GM23338 (cell line): ENCODE data around the gene CELF2.

ENCODE experiments used
- CREB1 ChIP-seq: fragments of 250-450 bp; sonication (Bioruptor Pico); IDR thresholded peaks from 2 replicates; pipeline ENCODE4 v1.5.0; 2020; ENCODE audit warnings: low read depth, mild to moderate bottlenecking, moderate library complexity
- EZH2 ChIP-seq: fragments of 200-600 bp; sonication (generic); IDR thresholded peaks from one replicate; pipeline ENCODE4 v1.8.0; 2017; ENCODE audit warnings: antibody characterized with exemption, mild to moderate bottlenecking, low read depth; ENCODE audit not compliant: unreplicated experiment
- EZH2phosphoT487 ChIP-seq: fragments of 200-600 bp; sonication (generic); IDR thresholded peaks from one replicate; pipeline ENCODE4 v1.8.1; 2018; ENCODE audit warnings: antibody characterized with exemption; ENCODE audit not compliant: unreplicated experiment
- POLR2AphosphoS5 ChIP-seq: IDR thresholded peaks from 2 replicates; pipeline ENCODE4 v1.6.1; 2016; ENCODE audit warnings: antibody characterized with exemption, low read depth
- STAT1 ChIP-seq: IDR thresholded peaks from one replicate; pipeline ENCODE4 v1.6.1; 2016; ENCODE audit warnings: antibody characterized with exemption; ENCODE audit not compliant: unreplicated experiment
- ZNF114 ChIP-seq: fragments of 250-450 bp; sonication (Bioruptor Pico); IDR thresholded peaks from 2 replicates; pipeline ENCODE4 v1.5.0; 2020; ENCODE audit warnings: mild to moderate bottlenecking, moderate library complexity
- ZNF331 ChIP-seq: fragments of 250-450 bp; sonication (Bioruptor Pico); IDR thresholded peaks from 2 replicates; pipeline ENCODE4 v1.5.0; 2020; ENCODE audit warnings: low read depth, mild to moderate bottlenecking, moderate library complexity
- TF ChIP-seq, protein P1 (sequence below), 2 experiments: fragments of 200-600 bp in 1 of 2; sonication (generic) in 1 of 2; conservative IDR thresholded peaks; 2 replicates each; pipeline versions ENCODE4 v1.5.1 to v1.6.1; 2016 to 2017; ENCODE audit warnings: antibody characterized with exemption in 2 of 2, low read depth in 2 of 2, mild to moderate bottlenecking in 2 of 2, moderate library complexity in 1 of 2
- TF ChIP-seq, protein P2 (sequence below): IDR thresholded peaks from 2 replicates; pipeline ENCODE4 v1.6.1; 2016; ENCODE audit warnings: antibody characterized with exemption
- TF ChIP-seq, protein P3 (sequence below): IDR thresholded peaks from one replicate; pipeline ENCODE4 v1.6.1; 2018; ENCODE audit warnings: antibody characterized with exemption; ENCODE audit not compliant: unreplicated experiment

DNA sequence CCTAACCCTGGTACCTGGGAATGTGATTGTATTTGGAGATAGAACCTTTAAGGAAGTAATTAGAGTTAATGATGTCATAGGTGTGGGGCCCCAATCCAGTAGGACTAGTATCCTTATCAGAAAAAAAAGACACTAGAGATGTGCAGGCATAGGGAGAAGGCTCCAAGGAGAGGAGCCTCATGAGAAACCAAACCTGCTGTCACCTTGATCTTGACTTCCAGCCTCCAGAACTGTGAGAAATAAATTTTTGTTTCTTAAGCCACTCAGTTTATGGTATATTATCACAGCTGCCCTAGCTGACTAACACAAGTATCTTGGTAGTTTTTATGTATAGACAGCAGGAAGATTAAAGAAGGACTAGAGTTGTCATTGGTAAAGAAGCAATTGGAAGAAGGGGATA lies 23.9 kb upstream of the CELF2 start:
- TF ChIP-seq STAT1 (no peak), CREB1 (no peak), POLR2AphosphoS5 (no peak), EZH2 (no peak), ZNF331 (CRISPR knock-in tag) (no peak), EZH2phosphoT487 (no peak), ZNF114 (no peak)
- TF ChIP-seq, protein P1, sequence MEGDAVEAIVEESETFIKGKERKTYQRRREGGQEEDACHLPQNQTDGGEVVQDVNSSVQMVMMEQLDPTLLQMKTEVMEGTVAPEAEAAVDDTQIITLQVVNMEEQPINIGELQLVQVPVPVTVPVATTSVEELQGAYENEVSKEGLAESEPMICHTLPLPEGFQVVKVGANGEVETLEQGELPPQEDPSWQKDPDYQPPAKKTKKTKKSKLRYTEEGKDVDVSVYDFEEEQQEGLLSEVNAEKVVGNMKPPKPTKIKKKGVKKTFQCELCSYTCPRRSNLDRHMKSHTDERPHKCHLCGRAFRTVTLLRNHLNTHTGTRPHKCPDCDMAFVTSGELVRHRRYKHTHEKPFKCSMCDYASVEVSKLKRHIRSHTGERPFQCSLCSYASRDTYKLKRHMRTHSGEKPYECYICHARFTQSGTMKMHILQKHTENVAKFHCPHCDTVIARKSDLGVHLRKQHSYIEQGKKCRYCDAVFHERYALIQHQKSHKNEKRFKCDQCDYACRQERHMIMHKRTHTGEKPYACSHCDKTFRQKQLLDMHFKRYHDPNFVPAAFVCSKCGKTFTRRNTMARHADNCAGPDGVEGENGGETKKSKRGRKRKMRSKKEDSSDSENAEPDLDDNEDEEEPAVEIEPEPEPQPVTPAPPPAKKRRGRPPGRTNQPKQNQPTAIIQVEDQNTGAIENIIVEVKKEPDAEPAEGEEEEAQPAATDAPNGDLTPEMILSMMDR (conservative IDR thresholded peaks at IDR 0.05; ENCODE audit: low read depth in 2 of 2) = no peak
- TF ChIP-seq, protein P2, sequence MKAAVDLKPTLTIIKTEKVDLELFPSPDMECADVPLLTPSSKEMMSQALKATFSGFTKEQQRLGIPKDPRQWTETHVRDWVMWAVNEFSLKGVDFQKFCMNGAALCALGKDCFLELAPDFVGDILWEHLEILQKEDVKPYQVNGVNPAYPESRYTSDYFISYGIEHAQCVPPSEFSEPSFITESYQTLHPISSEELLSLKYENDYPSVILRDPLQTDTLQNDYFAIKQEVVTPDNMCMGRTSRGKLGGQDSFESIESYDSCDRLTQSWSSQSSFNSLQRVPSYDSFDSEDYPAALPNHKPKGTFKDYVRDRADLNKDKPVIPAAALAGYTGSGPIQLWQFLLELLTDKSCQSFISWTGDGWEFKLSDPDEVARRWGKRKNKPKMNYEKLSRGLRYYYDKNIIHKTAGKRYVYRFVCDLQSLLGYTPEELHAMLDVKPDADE = no peak
- TF ChIP-seq, protein P3, sequence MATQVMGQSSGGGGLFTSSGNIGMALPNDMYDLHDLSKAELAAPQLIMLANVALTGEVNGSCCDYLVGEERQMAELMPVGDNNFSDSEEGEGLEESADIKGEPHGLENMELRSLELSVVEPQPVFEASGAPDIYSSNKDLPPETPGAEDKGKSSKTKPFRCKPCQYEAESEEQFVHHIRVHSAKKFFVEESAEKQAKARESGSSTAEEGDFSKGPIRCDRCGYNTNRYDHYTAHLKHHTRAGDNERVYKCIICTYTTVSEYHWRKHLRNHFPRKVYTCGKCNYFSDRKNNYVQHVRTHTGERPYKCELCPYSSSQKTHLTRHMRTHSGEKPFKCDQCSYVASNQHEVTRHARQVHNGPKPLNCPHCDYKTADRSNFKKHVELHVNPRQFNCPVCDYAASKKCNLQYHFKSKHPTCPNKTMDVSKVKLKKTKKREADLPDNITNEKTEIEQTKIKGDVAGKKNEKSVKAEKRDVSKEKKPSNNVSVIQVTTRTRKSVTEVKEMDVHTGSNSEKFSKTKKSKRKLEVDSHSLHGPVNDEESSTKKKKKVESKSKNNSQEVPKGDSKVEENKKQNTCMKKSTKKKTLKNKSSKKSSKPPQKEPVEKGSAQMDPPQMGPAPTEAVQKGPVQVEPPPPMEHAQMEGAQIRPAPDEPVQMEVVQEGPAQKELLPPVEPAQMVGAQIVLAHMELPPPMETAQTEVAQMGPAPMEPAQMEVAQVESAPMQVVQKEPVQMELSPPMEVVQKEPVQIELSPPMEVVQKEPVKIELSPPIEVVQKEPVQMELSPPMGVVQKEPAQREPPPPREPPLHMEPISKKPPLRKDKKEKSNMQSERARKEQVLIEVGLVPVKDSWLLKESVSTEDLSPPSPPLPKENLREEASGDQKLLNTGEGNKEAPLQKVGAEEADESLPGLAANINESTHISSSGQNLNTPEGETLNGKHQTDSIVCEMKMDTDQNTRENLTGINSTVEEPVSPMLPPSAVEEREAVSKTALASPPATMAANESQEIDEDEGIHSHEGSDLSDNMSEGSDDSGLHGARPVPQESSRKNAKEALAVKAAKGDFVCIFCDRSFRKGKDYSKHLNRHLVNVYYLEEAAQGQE = no peak
